Measurements from ENCODE around the gene SPSB2. TPM values are rescaled to one million over a fixed set of nuclear protein-coding genes. Genes with fewer than 3 reads are reported as not detected.

SPSB2 gene, protein sequence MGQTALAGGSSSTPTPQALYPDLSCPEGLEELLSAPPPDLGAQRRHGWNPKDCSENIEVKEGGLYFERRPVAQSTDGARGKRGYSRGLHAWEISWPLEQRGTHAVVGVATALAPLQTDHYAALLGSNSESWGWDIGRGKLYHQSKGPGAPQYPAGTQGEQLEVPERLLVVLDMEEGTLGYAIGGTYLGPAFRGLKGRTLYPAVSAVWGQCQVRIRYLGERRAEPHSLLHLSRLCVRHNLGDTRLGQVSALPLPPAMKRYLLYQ
- 3.6 and 4.2 TPM in 2 replicates for total RNA-seq

DNA sequence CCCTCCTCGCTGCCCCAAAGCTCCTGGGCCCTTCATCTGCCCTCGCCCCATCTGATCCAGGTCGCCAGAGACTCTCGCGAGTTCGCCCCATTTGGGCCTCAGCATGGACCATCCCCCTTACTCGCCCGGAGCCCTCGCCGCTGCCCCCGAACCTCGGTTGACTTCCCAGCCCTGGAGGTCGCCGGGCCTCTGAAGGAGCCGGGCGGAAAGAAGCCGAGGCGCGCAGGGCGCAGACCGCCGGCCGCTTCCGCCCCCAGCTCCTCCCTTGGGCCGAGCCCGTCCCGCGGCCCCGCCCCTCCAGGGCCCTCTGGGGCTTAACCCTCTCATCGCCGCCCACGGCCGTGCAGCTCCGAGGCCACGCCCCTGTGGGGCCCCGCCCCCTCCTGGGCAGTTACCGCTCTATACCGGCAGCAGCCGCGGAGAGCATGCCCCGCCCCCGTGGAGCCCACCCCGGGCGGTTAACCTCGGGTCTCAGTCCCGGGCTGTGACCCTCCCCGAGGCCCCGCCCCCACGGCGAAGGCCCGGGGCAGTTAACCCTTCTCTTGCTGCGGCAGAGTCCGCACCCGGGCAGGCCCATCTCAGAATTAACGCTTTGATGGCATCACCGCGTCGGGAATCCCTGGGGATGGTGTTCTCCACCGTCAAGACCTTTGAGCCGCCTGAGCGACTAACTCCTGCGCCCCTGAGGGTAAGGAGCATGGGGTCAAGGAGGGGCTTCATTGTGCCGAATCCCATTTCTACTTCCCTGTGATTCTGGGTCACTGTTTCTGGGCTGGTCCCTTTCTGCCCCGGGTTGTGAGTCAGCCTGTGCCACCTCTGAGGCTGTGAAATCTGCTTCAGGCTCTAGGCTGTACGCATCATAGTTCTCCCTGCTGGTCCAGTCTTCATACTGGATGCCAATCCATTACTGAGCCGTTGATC, at the start of gene SPSB2:
Gene SPSB2 (minus strand): TSS at position 210 of the 921 bp plus-strand sequence. CDS start 402 bp downstream, outside the sequence.

DNA sequence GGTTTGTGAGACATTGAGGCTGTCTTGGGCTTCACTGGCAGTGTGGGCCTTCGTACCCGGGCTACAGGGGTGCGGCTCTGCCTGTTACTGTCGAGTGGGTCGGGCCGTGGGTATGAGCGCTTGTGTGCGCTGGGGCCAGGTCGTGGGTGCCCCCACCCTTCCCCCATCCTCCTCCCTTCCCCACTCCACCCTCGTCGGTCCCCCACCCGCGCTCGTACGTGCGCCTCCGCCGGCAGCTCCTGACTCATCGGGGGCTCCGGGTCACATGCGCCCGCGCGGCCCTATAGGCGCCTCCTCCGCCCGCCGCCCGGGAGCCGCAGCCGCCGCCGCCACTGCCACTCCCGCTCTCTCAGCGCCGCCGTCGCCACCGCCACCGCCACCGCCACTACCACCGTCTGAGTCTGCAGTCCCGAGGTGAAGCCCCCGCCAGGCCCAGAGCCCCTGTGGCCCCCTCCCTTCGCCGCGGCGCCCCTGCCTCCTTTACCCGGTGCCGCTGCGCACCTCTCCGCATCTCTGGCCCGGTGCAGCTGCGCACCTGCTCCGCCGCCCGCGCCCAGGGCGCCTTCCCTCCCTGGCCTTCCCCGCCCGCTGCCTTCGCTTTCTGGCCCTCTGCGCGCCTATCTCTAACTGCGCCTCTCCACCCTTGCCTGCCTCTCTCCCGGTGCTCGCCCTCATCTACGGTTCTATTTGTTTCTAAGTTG, 41.3 kb upstream of the SPSB2 start, which contains the start of gene ENO2:
Gene ENO2 (plus strand): TSS at position 335 of the 701 bp plus-strand sequence. CDS start 1,253 bp downstream, outside the sequence.

DNA sequence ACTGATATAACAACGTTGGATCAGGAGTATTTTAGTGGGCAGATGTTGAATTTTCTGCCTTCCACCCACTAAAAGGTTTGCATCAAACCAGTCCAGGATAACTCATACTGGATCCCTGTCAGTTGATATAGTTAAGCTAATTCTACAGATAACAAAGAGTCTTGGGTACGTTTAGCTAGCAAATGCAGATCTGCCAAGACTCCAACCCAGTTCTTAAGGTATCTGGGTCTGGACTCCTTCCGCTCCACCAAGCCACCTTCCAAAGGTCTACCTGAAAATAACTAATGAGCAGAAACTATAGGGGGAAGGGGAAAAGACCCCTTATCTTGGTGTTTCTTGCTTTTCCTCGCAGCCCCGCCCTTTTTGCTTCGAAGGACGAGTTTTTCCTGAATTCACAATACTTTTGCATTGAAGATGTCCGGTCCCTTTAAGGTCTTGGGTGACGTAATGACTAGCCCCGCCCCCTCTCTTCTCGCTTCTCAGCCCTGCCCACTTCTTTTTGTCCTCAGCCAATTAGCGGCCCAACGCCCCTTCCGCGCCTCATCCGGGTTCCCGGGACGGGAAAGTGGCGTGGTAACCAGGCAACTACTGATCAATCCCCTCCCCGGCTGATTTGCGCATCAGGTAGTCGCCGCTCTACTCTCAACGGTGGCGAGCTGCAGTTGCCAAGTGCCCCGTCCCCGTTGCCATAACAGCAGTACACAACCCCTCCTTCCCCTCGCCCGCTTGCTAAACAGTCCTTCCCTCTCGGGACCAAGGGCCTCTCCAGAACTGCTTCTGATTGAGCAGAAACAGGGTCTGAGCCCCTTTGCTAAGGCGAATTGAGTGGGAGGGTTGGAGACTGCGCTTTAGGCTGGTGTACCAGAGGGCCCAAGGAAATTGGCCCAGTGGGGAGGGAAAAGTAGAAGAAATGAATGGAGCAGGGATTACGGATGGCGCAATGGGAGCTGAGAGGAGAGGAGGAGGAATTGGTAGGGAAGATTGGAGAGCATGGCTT, 31.5 kb upstream of the SPSB2 start, which contains the start of gene LRRC23:
Gene LRRC23 (plus strand): TSS at position 543 of the 997 bp plus-strand sequence. CDS start 812 bp downstream, outside the sequence.

DNA sequence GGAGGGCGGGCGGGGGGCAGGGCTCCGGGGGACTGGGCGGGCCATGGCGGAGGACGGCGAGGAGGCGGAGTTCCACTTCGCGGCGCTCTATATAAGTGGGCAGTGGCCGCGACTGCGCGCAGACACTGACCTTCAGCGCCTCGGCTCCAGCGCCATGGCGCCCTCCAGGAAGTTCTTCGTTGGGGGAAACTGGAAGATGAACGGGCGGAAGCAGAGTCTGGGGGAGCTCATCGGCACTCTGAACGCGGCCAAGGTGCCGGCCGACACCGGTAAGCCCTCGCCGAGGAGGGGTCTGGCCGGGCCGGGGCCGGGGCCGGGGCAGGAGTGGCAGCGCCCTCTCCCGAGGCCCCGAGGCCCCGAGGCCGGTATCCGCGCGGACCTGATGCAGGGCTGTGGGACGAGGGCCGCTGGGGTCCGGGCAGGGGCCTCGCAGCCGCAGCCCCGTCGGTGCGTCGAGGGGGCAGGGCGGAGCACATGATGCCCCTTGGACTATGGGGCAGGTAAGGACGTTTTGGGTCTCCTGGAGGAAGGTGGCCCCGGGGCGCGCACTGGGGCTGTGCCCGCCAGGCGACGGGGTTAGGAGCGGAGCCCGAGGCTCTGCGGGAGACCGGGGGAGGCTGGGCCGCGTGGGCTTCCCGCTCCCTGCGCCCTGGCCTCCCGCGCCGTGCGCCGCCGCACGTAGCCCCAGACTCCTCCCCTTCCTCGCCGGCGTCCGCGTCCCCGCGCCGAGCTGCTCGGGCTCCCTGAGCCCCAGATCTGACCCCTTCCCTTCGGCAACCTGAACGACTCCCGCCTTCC, 5.5 kb downstream of the SPSB2 start, which contains the start of gene TPI1:
Gene TPI1 (plus strand): TSS at position 119 of the 798 bp plus-strand sequence. CDS start 36 bp downstream, at position 155.

DNA sequence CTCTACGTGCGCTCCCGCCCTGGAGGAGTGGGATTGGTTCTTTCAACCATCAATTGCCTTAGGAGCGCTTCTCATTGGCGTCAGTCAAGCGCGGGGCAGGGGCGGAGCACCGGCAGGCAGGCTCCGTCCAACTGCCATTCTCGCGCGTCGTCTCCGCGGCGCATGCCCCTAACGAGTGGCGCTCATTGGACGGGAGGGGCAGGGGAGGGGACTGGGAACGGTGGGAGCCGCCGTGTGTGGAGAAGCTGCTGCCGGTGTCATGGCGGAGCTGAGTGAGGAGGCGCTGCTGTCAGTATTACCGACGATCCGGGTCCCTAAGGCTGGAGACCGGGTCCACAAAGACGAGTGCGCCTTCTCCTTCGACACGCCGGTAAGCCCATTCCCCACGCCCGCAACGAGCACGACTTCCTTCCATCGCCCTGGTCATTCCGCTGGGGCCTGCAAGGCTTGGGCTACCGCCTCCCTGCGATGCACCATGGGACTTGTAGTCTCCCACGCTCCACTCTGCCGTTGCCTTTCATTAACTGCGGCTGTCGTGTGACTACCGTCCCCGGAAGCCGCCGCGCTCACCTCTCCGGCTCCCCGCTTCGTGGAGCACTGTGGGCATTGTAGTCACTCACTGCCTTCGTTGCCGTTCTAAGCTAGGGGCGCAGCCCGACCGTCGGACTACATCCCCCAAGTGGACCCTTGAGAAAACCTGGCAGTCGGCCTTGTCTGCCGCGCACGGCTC, 21.0 kb downstream of the SPSB2 start, which contains the start of gene USP5:
Gene USP5 (plus strand): TSS at position 230 of the 730 bp plus-strand sequence. CDS start 30 bp downstream, at position 260.

DNA sequence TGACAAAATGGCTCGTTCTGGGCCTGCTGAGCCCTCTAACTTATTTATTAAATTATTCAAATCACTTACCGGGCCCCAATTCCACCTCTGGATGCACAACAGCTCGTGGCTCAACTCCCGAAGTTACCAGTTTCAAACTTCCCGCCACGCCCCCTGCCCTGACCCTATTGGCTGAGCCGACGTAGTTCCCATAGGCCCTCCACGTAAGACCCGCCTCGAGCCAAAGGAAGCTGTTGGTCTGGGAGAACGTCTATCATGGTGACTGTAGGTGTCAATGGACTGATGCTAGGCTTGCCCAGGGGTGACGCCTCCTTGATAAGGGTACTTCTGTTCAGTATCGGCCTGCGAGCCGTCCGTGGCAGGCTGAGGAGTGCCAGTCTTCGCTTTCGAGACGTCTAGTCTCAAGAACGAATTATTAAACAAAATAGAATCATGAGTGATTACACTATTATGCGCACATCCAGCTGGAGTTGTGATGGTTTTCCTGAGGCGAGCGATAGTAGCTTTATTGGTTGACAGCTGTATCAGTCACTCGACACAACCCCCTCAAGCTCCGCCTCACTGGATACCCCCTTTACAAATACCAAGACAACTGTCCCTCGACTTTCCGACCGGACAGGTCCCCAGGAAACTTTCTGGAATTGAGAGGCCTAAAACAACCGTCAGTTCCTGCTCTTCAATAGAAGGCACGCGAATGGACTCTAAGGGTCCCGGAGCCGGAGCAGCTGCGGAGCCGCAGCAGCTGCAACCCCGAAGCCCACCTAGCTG, 21.8 kb downstream of the SPSB2 start, which contains the start of gene CDCA3:
Gene CDCA3 (minus strand): TSS at position 134 of the 768 bp plus-strand sequence. CDS start 334 bp downstream, outside the sequence.

DNA sequence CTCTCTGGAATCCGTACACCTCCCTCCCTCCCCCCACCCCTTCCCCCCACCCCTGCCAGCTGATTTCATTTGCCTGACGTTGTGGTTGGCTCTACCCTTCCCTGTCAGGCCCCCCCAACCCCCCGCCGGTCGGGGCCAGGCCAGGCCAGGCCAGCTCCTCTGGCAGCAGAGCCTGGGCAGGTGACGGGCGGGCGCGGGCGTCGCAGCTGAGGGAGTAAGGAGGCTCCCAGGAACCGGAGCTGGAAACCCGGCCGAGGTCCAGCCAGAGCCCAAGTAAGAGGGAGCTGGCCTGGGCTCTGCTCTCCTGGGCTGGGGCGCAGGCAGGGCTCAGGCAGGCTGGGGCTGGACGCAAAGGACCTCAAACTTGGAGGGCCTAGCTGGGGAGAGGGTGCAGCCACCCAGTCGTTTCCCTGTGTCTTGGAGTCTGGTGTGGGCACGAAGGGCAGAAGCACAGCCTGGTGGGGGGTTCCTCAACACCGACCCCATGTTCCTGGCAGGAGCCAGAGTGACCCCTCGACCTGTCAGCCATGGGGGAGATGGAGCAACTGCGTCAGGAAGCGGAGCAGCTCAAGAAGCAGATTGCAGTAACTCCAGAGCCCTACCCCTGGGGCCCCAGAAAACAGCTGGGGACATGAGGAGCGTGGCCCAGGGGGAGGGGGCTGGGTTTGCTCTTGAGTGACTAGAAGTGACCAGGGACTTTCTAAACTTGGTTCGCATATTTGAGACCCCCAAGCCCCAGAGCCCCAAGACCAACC, 32.2 kb downstream of the SPSB2 start, which contains the start of gene GNB3:
Gene GNB3 (plus strand): TSS at position 165 of the 755 bp plus-strand sequence. CDS start 363 bp downstream, at position 528.

DNA sequence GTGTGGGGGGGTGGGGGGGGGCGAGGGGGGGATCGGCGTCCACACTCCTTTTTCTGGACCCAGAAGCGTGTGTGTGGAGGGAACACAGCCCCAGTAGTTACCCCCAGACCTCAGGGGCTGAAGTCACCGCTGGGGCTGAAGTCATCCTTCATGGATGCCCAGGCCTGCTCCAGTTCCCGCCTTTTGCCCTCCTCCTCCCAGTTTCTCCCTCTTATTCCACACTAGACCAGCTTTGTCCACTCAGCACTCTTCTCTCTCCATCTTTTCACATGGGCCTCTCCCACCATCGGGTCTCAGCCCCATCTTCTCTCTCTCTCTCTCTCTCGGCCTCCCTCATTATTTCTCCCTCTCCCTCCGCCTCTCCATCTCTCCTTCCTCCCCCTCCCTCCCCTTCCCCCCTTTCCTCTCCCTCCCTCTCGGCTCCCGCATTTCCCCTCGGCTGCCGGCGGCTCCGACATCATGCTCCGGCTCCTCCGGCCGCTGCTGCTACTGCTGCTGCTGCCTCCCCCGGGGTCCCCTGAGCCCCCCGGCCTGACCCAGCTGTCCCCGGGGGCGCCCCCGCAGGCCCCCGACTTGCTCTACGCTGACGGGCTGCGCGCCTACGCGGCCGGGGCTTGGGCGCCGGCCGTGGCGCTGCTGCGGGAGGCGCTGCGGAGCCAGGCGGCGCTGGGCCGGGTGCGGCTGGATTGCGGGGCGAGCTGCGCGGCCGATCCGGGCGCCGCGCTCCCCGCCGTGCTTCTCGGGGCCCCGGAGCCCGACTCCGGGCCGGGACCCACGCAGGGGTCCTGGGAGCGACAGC, 44.9 kb downstream of the SPSB2 start, which contains the start of gene P3H3:
Gene P3H3 (plus strand): TSS at position 426 of the 799 bp plus-strand sequence. CDS start 34 bp downstream, at position 460.

DNA sequence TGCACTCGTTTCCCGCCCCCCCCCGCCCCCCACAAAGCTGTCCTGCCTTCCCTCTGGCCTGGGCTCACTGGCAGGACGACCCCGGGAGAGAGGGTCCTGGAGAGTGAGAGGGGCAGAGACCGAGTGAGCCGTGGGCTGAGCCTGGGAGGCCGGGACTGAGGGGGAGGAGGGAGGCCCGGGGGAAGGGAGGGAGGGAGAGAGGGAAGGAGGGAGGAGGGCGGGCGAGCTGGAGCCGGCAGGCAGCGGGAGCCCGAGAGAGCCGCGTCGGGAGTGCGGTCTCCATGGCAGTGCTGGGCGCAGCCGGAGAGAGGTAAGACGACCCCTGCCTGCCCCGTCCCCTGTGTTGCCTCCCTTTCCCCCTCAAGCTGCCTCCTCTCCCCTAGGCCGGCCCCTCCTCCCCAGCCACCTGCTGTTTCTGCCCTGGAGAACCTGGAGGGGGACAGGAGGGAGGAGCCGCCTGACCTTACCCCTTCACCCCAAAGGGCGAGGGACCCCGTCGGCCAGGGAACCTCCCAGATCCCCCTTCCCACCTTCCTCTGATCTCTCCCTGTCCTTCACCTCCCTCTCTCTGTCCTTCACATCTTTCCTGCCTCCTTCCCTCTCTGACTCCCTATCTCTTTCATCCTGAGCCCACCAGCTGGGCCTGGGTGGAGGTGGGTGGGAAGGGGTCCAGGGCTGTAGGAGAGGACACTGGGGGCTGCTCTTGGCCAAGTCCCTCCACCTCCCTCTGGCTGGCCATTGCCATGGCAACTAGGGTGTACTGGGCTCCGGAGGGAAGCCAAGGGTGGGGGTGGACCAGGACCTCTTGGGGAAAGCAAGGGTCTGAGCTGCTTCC, 51.3 kb downstream of the SPSB2 start, which contains the start of gene GPR162:
Gene GPR162 (plus strand): TSS at position 231 of the 835 bp plus-strand sequence. CDS start 2,078 bp downstream, outside the sequence.

Other genes starting within 250 kb of the SPSB2 start
- gene LPAR5, start 237.3 kb downstream of the SPSB2 start, total RNA-seq = not detected in 2 replicates
- under 0.01 TPM in 1 of 2 replicates, not detected in the other for gene ACRBP, start 225.9 kb downstream of the SPSB2 start, total RNA-seq
- gene ING4, start 210.2 kb downstream of the SPSB2 start, total RNA-seq = 19.7 and 33.5 TPM in 2 replicates
- gene ZNF384, start 183.9 kb downstream of the SPSB2 start, total RNA-seq = 9.0 and 11.3 TPM in 2 replicates
- under 0.01 TPM in 2 replicates for gene PIANP, start 172.5 kb downstream of the SPSB2 start, total RNA-seq
- gene COPS7A, start 149.3 kb downstream of the SPSB2 start, total RNA-seq = 87.9 and 100 TPM in 2 replicates
- gene MLF2, start 120.2 kb downstream of the SPSB2 start, total RNA-seq = 147 and 175 TPM in 2 replicates
- gene PTMS, start 106.9 kb downstream of the SPSB2 start, total RNA-seq = 17.2 and 38.0 TPM in 2 replicates
- gene LAG3, start 100.8 kb downstream of the SPSB2 start, total RNA-seq = not detected in 2 replicates
- 0.28 and 0.58 TPM in 2 replicates for gene CD4, start 83.8 kb downstream of the SPSB2 start, total RNA-seq
- 0.96 and 2.5 TPM in 2 replicates for gene GPR162, start 51.5 kb downstream of the SPSB2 start, total RNA-seq
- 79.6 and 124 TPM in 2 replicates for gene P3H3, start 44.9 kb downstream of the SPSB2 start, total RNA-seq
- gene GNB3, start 32.4 kb downstream of the SPSB2 start, total RNA-seq = 1.4 and 2.5 TPM in 2 replicates
- gene CDCA3, start 22.0 kb downstream of the SPSB2 start, total RNA-seq = 5.6 and 29.7 TPM in 2 replicates
- 77.8 and 123 TPM in 2 replicates for gene USP5, start 21.2 kb downstream of the SPSB2 start, total RNA-seq
- 1,644 and 1,719 TPM in 2 replicates for gene TPI1, start 5.8 kb downstream of the SPSB2 start, total RNA-seq
- gene LRRC23, start 31.5 kb upstream of the SPSB2 start, total RNA-seq = 8.6 and 18.0 TPM in 2 replicates
- 40.8 and 66.8 TPM in 2 replicates for gene ENO2, start 41.3 kb upstream of the SPSB2 start, total RNA-seq
- gene ATN1, start 54.7 kb upstream of the SPSB2 start, total RNA-seq = 4.4 and 9.0 TPM in 2 replicates
- gene RNU7-1, start 70.5 kb upstream of the SPSB2 start, total RNA-seq = not detected in 2 replicates
- 75.3 and 141 TPM in 2 replicates for gene C12orf57, start 70.7 kb upstream of the SPSB2 start, total RNA-seq
- gene PTPN6, start 78.1 kb upstream of the SPSB2 start, total RNA-seq = under 0.01 TPM in 1 of 2 replicates, not detected in the other
- 149 and 175 TPM in 2 replicates for gene PHB2, start 97.4 kb upstream of the SPSB2 start, total RNA-seq
- 49.3 and 94.9 TPM in 2 replicates for gene EMG1, start 97.6 kb upstream of the SPSB2 start, total RNA-seq
- gene LPCAT3, start 145.2 kb upstream of the SPSB2 start, total RNA-seq = 5.9 and 9.2 TPM in 2 replicates
- gene C1S, start 187.4 kb upstream of the SPSB2 start, total RNA-seq = 24.7 and 213 TPM in 2 replicates
- 11.7 and 106 TPM in 2 replicates for gene C1R, start 219.1 kb upstream of the SPSB2 start, total RNA-seq
- 7.1 and 37.2 TPM in 2 replicates for gene C1RL, start 235.9 kb upstream of the SPSB2 start, total RNA-seq